Measurements from ENCODE around the gene ATF2. TPM values are rescaled to one million over a fixed set of nuclear protein-coding genes. Genes with fewer than 3 reads are reported as not detected.

Gene ATF2
- total RNA-seq, 2 donors from 2014 or later = 35.9 to 56.4 TPM

GRCh38 chr2:175039490-175039889 lies 128.5 kb downstream of the ATF2 start:
- no peak for TF ChIP-seq CTCF (IDR thresholded peaks at IDR 0.05)
- no peak for TF ChIP-seq POLR2A (IDR thresholded peaks at IDR 0.05)
- no peak for TF ChIP-seq POLR2AphosphoS5 (IDR thresholded peaks at IDR 0.05)

GRCh38 chr2:175039031-175039430 lies 129.0 kb downstream of the ATF2 start:
- no peaks in the 10 kb centered on the region for H3K4me1 ChIP-seq (replicated peaks)
- no peak for DNase-seq (ENCODE audit: low spot score)
- no peak overlapping the region for H3K4me3 ChIP-seq
- no peak overlapping the region for H3K27ac ChIP-seq
- H3K36me3 ChIP-seq = no peaks in the 10 kb centered on the region
- no peak for TF ChIP-seq POLR2AphosphoS5 (IDR thresholded peaks at IDR 0.05)
- TF ChIP-seq CTCF (IDR thresholded peaks at IDR 0.05) = no peak
- no peak for TF ChIP-seq POLR2A (IDR thresholded peaks at IDR 0.05)
- intact Hi-C loops (cut with DNase I) = no loop called here
- 76% methylated on average over 5 of the region's 5 CpGs for WGBS
- no peaks in the 10 kb centered on the region for H3K9me3 ChIP-seq
- H3K27me3 ChIP-seq (replicated peaks; ENCODE audit: insufficient read depth) = no peaks in the 10 kb centered on the region

More at GRCh38 chr2:175039490-175039889, 128.5 kb downstream of the ATF2 start:
- Histone ChIP-seq H3K27me3 (replicated peaks; ENCODE audit: insufficient read depth) (no peaks in the 10 kb centered on the region), H3K4me1 (replicated peaks) (no peaks in the 10 kb centered on the region), H3K27ac (no peak overlapping the region), H3K36me3 (no peaks in the 10 kb centered on the region), H3K9me3 (no peaks in the 10 kb centered on the region), H3K4me3 (no peak overlapping the region)
- DNase-seq (ENCODE audit: low spot score) = no peak
- intact Hi-C loops (cut with DNase I) = no loop called here
- 100% methylated on average over 3 of the region's 3 CpGs for WGBS

- no peaks in the 10 kb centered on the region for H3K9me3 ChIP-seq
- no peaks in the 10 kb centered on the region for H3K27me3 ChIP-seq (replicated peaks; ENCODE audit: insufficient read depth)
- TF ChIP-seq POLR2A (IDR thresholded peaks at IDR 0.05) (no peak), POLR2AphosphoS5 (IDR thresholded peaks at IDR 0.05) (no peak), CTCF (IDR thresholded peaks at IDR 0.05) (no peak)
- H3K36me3 ChIP-seq = no peaks in the 10 kb centered on the region
- H3K4me3 ChIP-seq = no peak overlapping the region
- intact Hi-C loops (cut with DNase I) = no loop called here
- H3K4me1 ChIP-seq (replicated peaks) = no peaks in the 10 kb centered on the region
- 77% methylated on average over 2 of the region's 2 CpGs for WGBS
- H3K27ac ChIP-seq = no peak overlapping the region
- DNase-seq (ENCODE audit: low spot score) = no peak
Measured at GRCh38 chr2:175037941-175038340, 130.1 kb downstream of the ATF2 start.

GRCh38 chr2:175036582-175037018 lies 131.4 kb downstream of the ATF2 start:
- intact Hi-C loops (cut with DNase I) = no loop called here
- no peaks in the 10 kb centered on the region for H3K9me3 ChIP-seq

More at GRCh38 chr2:175036582-175037018, 131.4 kb downstream of the ATF2 start:
- TF ChIP-seq CTCF (IDR thresholded peaks at IDR 0.05) (peak in 3 of 4 experiments; percentile 22 to 46 (median 40)), POLR2AphosphoS5 (IDR thresholded peaks at IDR 0.05) (no peak), POLR2A (IDR thresholded peaks at IDR 0.05) (no peak)
- Histone ChIP-seq H3K27ac (no peak overlapping the region), H3K4me1 (replicated peaks) (no peaks in the 10 kb centered on the region), H3K4me3 (no peak overlapping the region), H3K27me3 (replicated peaks; ENCODE audit: insufficient read depth) (no peaks in the 10 kb centered on the region), H3K36me3 (no peaks in the 10 kb centered on the region)
- WGBS = 69% methylated on average over 5 of the region's 5 CpGs
- DNase-seq (ENCODE audit: low spot score) = no peak
